Inflammatory macrophage treated with lipopolysaccharide for 4 hours (primary cell): ENCODE results near the gene PHAF1.

ENCODE experiments used
- DNase-seq: peaks from one replicate; pipeline ENCODE4 v3.0.0-alpha.2; 2020

PHAF1 gene

GRCh38 chr16:67183627-67184452 lies 74.1 kb downstream of the PHAF1 start, which contains the start of gene MATCAP1:
Gene MATCAP1 (minus strand): TSS chr16:67183963. CDS start chr16:67180610, 3,353 bp downstream.
- peak; percentile 97 for DNase-seq

- DNase-seq: no peak
Measured at GRCh38 chr16:67184453-67184994, 74.8 kb downstream of the PHAF1 start.

GRCh38 chr16:67184995-67185650 lies 75.4 kb downstream of the PHAF1 start:
- DNase-seq: peak; percentile 86

- no peak for DNase-seq
Measured at GRCh38 chr16:67185651-67186134, 76.0 kb downstream of the PHAF1 start.

- no peak for DNase-seq
Measured at GRCh38 chr16:67186550-67186950, 76.8 kb downstream of the PHAF1 start.

DNA sequence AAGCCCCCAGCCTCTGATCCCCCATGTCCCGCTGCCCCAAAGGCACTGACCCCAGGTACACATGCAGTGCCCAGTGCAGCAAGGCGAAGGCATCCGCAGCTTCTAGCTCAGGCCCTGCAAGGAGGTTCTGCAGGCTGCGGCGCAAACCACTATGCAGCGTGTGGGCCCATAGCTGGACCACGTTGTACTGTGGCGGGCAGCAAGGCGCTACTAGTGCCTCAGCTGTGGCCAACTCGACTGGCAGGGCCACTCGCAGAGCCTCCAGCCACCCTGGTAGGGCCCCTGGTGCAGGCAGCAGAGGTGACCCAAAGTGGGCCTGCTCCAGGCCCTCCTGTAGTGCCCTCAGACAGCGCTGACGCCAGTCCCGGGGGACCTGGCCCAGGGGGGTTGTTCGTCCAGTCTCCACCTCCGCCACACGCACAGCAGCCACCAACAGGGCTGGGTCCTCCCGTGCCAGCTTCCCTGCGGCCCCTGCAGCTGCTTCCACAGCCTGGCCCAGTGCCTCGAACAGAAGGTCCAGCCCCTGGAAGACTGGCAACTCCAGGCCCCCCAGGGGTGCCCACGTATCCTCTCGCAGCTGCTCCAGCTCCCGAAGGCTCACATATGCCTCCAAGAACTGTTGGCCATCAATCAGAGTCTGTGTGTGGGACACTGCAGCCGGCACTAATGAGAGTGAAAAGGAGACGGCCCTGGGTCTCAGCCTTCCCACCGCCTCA lies 77.6 kb downstream of the PHAF1 start:
- no peak for DNase-seq

DNA sequence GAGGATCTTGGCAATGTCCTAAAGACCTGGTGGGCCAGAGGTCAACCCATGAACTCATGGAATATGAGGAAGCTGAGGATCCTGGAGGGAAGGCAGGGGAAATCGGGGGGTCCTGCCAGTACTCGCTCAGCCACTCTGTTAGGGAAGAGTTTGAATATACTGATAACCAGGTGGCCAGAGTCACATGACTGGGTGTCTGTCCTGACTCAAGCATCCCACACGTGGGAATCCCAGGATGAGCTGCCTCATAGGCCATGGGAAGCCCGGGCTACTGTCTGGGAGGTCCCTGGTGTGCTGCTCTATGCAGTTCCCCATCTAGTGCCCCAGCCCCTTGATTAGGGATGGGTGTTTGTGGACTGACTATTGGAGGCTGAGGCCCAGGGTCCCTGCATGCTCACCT lies 78.6 kb downstream of the PHAF1 start:
- DNase-seq: no peak

GRCh38 chr16:67188798-67189197 lies 79.1 kb downstream of the PHAF1 start:
- no peak for DNase-seq

DNA sequence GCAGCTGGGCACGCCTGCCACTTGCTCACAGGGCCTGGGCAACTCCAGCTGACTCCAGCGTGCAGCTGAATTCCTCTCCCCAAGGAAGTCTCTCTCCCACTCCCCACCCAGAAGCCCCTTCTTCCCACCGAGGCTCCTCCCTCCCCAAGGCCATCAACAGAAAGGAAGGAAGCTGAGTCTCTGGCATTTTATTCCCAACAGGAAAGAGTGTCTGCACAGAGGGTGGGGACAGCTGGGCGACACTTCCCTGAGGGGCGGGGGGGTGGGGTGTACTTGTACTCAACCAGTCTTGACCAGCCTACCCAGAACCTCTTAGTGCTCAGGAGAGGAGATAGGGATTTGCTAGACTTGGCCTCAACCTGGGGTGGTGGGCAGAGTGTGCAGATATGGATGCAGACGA lies 80.3 kb downstream of the PHAF1 start, which contains the start of gene EXOC3L1:
TSS of gene EXOC3L1 (minus strand) at position 96 of the 400 bp plus-strand sequence. CDS start 460 bp downstream, outside the sequence.
- no peak for DNase-seq

DNA sequence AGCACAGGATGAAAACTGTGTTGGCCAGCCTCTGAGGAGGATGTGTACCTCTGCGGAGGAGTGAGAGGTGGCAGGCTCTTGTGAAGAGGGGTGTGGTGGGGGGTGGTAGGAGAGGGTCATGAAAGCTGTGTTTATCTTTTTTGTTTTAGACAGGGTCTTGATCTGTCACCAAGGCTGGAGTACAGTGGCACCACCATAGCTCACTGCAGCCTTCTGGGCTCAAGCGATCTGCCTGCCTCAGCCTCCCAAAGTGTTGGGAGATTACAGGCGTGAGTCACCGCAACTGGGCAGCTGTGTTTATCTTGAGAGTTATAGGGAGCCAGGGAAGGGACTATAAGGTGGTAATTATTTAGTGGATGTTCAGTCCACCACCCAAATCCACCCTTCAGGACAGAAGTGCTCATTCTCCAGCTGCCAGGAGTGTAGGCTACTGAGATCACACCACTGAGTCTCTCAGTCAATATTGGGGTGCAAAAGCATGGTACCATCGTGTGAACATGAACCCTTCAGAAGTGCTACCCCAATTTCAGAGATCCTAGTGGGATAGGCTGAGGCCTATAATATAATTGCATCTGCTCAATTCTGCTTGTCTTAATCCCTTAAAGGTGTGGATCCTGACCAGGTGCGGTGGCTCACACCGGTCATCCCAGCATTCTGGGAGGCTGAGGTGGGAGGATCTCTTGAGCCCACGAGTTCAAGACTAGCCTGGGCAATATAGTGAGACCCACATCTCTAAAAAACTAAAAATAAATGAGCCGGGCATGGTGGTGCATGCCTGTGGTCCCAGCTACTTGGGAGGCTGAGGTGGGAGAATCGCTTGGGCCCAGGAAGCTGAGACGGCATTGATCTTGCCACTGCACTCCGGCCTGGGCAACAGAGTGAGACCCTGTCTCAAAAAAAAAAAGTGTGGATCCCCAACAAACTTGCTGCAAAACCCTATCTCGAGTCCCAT lies 81.0 kb downstream of the PHAF1 start:
- DNase-seq: no peak

GRCh38 chr16:67191411-67191994 lies 81.8 kb downstream of the PHAF1 start:
- no peak for DNase-seq

DNA sequence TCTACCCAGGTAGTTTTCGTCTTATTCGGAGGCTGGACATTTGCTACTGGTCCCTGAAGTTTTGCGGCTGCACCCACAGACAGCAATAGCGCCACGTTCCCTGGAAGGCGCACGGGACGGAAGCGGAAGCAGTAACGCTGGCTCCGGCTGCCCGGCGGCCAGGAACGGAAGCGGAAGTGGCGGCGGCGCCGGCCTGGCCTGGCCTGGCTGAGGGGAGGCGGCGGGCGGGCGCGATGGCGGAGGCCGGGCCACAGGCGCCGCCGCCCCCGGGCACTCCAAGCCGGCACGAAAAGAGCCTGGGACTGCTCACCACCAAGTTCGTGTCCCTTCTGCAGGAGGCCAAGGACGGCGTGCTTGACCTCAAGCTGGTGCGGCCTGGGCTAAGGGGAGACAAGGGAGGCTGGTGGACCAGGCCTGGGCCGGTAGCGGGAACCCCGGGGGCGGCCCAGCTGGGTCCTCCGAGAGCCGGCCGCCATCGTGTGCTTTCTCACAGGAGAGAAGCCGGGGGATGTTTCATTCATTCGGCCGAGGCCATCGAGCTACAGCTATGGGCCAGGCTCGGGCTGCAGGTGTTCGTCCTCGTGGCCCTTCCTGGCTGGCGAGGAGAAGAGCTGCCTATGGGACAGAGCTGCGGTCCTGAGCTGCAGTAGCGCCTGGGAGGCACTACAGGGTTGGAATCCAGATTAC lies 82.4 kb downstream of the PHAF1 start, which contains the start of gene E2F4:
TSS of gene E2F4 (plus strand) at position 161 of the 687 bp plus-strand sequence. CDS start at position 234, 73 bp downstream.
- peak; percentile 95 for DNase-seq

- no peak for DNase-seq
Measured at GRCh38 chr16:67192781-67193361, 83.1 kb downstream of the PHAF1 start.

DNA sequence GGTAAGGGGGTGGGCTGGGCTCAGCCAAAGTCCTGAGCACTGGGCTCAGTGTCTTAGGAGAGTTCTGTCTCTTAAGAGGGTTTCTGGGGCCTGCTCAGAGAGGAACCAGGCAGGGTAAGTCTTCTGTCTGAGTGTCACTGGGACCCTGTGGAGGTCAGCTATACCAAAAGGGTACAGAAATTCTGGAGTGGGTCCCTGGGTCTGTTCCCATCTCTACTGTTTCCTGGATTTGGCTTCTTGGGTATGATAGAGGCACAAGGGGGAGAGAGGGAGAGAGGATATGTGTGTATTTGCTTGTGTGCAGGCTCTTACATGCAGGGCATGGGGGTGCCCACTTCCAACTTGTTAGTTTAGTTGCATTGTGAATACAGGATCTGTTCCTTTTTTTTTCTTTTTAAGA lies 83.8 kb downstream of the PHAF1 start:
- no peak for DNase-seq

DNA sequence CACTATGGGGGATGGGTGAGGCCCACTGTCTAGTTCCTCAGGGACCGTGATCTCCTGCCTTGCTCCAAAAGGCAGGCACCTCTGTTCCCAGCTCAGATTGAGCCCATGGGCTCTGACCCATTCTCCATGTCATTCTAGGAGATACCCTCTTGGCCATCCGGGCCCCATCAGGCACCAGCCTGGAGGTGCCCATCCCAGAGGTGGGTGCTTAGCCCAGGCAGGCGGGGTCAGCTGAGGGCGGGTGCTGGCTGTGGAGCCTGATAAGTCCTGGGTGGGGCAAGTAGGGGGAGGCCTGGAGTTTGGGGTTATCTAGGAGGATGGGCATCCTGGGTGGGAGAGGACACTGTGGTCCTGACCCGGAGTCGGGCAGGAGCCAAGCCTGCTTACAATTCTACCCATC lies 84.5 kb downstream of the PHAF1 start:
- no peak for DNase-seq

DNA sequence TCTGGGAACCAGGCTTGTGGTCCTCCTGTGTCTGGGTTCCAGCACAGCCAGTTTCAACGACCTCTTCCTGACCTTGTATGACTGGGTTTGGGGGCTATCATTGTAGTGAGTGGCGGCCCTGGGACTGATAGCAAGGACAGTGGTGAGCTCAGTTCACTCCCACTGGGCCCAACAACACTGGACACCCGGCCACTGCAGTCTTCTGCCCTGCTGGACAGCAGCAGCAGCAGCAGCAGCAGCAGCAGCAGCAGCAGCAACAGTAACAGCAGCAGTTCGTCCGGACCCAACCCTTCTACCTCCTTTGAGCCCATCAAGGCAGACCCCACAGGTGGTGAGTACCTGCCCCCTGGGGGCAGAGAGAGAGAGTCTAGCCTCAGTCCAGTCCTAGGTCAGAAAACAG lies 85.9 kb downstream of the PHAF1 start:
- DNase-seq: no peak

- no peak for DNase-seq
Measured at GRCh38 chr16:67196881-67197280, 87.1 kb downstream of the PHAF1 start.

DNA sequence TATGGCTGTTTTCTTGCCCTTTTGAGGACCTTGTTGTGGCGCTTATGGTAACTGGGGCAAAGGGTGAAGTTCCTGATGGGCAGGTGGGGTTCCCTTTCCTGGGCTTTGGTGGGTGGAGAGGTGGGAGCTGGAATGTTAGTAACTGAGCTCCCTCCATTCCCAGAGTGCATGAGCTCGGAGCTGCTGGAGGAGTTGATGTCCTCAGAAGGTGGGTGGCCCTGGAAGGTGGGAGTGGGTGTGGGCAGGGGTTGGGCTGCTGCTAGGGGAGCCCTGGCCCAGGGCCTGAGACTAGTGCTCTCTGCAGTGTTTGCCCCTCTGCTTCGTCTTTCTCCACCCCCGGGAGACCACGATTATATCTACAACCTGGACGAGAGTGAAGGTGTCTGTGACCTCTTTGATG lies 88.0 kb downstream of the PHAF1 start:
- DNase-seq: no peak
